MCF 10A (cell line): ENCODE data around the gene SPINK5. TPM values are rescaled to one million over a fixed set of nuclear protein-coding genes. Genes with fewer than 3 reads are reported as not detected.

Experiments used
- BruUV-seq: library from RNA; stranded (reverse); fragments of 400-500 nt; replicated peaks from 2 replicates; lab custom pipeline; 2021; lab: Mats Ljungman, UMichigan
- CTCF ChIA-PET: fragments of 300-600 bp; sonication (Branson Sonifier 250); formaldehyde crosslinking; extraction: SDS; loops from one replicate; lab custom pipeline; 2021; ENCODE audit warnings: antibody characterized with exemption, inconsistent platforms; lab: Yijun Ruan, JAX
- POLR2A ChIA-PET: fragments of 300-600, 350-650 bp; sonication (Branson Sonifier 250); formaldehyde crosslinking; extraction: SDS; loops from one replicate; lab custom pipeline; 2020; ENCODE audit warnings: antibody characterized with exemption, inconsistent platforms; lab: Yijun Ruan, JAX
- DNase-seq: peaks from one replicate; pipeline ENCODE4 v3.0.0-alpha.2; 2018; ENCODE audit not compliant: unreplicated experiment
- H3K27ac Mint-ChIP-seq: one replicate; pipeline ENCODE4 v1.8.0; 2022; ENCODE audit warnings: mild to moderate bottlenecking, low read depth, mixed read lengths; ENCODE audit not compliant: unreplicated experiment
- H3K27me3 Mint-ChIP-seq: one replicate; pipeline ENCODE4 v1.8.0; 2022; ENCODE audit warnings: mixed read lengths; ENCODE audit not compliant: insufficient read depth, unreplicated experiment
- H3K36me3 Mint-ChIP-seq: one replicate; pipeline ENCODE4 v1.8.0; 2022; ENCODE audit warnings: mild to moderate bottlenecking, moderate library complexity, mixed read lengths; ENCODE audit not compliant: insufficient read depth, unreplicated experiment
- H3K4me1 Mint-ChIP-seq: one replicate; pipeline ENCODE4 v1.8.0; 2022; ENCODE audit warnings: mixed read lengths; ENCODE audit not compliant: insufficient read depth, unreplicated experiment
- H3K4me3 Mint-ChIP-seq: one replicate; pipeline ENCODE4 v1.8.0; 2022; ENCODE audit warnings: mild to moderate bottlenecking, moderate library complexity, mixed read lengths; ENCODE audit not compliant: unreplicated experiment
- H3K9me3 Mint-ChIP-seq: one replicate; pipeline ENCODE4 v1.8.0; 2022; ENCODE audit warnings: mixed read lengths; ENCODE audit not compliant: unreplicated experiment
- intact Hi-C: fragments of 100-400 bp; cut with micrococcal nuclease; formaldehyde crosslinking; loops from 2 replicates; pipeline ENCODE4 v1.14.1; 2022
- total RNA-seq: library from RNA; stranded (reverse); gene quantifications from 2 replicates; pipeline ENCODE4 v1.2.3, GENCODE V29; 2022
- TF ChIP-seq, protein P1 (sequence below): fragments of 200-600 bp; IDR thresholded peaks from one replicate; pipeline ENCODE4 v1.8.0; 2022; ENCODE audit warnings: antibody characterized with exemption, mild to moderate bottlenecking; ENCODE audit not compliant: unreplicated experiment

SPINK5 gene
- total RNA-seq, 1 experiment from 2014 or later = 3.1 TPM

DNA sequence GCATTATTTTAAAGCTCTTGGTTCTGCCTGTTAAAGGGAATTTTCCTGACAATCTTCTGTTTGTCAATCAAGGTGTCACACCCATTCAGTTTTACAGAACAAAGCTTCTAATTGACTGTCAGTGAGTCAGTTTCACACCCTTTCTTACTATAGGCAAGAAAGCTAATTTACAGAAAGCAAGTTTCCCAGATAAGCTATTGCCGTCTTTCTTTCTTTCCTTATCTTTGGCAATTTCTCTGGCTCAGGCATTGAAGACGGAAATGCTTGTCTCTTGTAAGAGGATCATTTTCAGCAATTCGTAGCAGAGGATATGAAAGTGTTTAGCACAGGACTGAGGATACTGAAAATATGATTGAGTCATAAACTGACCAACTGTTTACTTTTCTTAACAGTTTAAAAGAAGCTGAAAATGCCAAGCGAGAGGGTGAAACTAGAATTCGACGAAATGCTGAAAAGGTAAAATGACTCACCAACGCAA is 27.0 kb downstream of the SPINK5 start:
- intact Hi-C loops = no loop called here
- no TSS peak for BruUV-seq
- Mint-ChIP-seq H3K27me3 (no peaks in the 10 kb centered on the region), H3K27ac (peak overlapping the region; percentile 93), H3K36me3 (no peaks in the 10 kb centered on the region), H3K9me3 (no peaks in the 10 kb centered on the region), H3K4me1 (peaks cover 14% of the 10 kb centered on the region), H3K4me3 (peak overlapping the region; percentile 63)
- peak; percentile 67 for DNase-seq
- CTCF ChIA-PET = interaction anchor here (1.0 to 1.5 kb wide), 2 partner anchors 20 to 155 kb away, joined by 3 to 6 read pairs; no protein-coding TSS in a partner anchor
- TF ChIP-seq, protein P1, sequence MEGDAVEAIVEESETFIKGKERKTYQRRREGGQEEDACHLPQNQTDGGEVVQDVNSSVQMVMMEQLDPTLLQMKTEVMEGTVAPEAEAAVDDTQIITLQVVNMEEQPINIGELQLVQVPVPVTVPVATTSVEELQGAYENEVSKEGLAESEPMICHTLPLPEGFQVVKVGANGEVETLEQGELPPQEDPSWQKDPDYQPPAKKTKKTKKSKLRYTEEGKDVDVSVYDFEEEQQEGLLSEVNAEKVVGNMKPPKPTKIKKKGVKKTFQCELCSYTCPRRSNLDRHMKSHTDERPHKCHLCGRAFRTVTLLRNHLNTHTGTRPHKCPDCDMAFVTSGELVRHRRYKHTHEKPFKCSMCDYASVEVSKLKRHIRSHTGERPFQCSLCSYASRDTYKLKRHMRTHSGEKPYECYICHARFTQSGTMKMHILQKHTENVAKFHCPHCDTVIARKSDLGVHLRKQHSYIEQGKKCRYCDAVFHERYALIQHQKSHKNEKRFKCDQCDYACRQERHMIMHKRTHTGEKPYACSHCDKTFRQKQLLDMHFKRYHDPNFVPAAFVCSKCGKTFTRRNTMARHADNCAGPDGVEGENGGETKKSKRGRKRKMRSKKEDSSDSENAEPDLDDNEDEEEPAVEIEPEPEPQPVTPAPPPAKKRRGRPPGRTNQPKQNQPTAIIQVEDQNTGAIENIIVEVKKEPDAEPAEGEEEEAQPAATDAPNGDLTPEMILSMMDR = no peak
- POLR2A ChIA-PET = interaction anchor here (0.6 to 3.7 kb wide), 15 partner anchors 9 to 993 kb away, joined by 3 to 22 read pairs (median 5); partner anchors contain the start of gene SPINK5

DNA sequence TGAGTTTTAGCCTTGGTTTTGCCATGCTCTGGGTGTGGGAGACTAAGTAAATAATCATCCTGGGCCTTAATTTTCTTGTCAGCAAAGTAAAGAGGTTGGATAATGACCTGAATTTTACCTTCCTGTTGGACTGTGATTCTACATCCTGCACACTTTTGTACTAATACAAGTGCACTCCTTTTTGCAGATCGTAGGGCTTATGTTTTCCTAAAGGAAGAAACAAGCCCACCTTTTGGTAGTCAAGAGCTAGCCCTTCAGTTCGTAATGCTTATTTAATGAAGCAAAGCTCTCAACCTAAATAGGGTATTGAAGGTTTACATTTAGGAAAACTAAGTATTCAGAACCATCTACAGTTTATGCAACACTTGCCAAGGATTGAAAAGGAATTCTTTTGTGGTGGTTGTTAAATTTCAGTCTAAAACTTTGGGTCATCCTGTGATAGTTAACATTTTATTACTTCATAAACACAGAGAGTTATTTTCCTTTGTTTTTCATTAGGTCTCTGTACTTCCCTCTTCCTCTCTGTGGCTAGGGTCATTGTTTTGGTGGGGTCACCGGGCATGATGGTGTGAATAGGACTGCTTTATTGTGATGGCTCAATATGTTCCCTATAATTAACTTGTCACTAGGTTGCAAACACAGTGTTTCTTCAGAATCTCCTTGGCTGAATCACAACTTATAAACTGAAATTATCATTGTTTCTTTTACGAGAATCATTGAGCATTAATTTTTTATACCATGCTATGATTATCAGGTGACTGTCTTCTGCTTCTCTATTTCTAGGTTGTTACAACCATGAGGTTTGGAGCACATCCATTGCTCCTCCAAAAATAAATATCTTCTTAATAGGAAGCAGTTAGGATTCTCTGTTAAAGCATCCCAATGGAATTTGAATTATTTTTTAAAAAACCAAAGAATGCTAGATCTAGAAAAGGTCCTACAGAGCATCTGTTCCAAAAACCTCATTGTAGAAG is 28.5 kb downstream of the SPINK5 start:
- ChIA-PET POLR2A (interaction anchor here (0.7 kb wide), 1 partner anchor 136 kb away, joined by 3 read pairs; no protein-coding TSS in a partner anchor), CTCF (interaction anchor here (0.8 kb wide), 1 partner anchor 15 kb away, joined by 4 read pairs; no protein-coding TSS in a partner anchor)
- Mint-ChIP-seq H3K4me1 (peaks cover 14% of the 10 kb centered on the region), H3K9me3 (no peaks in the 10 kb centered on the region), H3K4me3 (no peak overlapping the region), H3K27ac (peak overlapping the region; percentile 93), H3K27me3 (no peaks in the 10 kb centered on the region), H3K36me3 (no peaks in the 10 kb centered on the region)
- no TSS peak for BruUV-seq
- intact Hi-C loops = no loop called here
- no peak for DNase-seq
- TF ChIP-seq, protein P1 = no peak

DNA sequence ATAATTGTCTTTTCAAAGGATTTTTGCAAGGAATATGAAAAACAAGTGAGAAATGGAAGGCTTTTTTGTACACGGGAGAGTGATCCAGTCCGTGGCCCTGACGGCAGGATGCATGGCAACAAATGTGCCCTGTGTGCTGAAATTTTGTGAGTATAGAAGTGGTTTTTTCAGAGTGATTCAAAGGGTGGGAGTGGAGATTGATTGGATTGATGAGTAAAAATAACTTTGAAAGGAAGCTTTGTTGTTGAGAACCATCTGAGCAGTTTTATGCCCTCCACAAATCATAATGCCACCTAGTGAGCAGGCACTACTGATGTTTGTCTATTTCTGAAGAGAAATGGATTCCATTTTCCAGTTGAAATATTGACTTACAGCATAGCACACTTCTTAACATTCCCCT is 30.6 kb downstream of the SPINK5 start:
- intact Hi-C loops = no loop called here
- Mint-ChIP-seq H3K27ac (no peak overlapping the region), H3K4me3 (no peak overlapping the region), H3K4me1 (peaks cover 14% of the 10 kb centered on the region), H3K9me3 (no peaks in the 10 kb centered on the region), H3K27me3 (no peaks in the 10 kb centered on the region), H3K36me3 (no peaks in the 10 kb centered on the region)
- ChIA-PET POLR2A (interaction anchor here (0.5 to 2.8 kb wide), 2 partner anchors 11 to 187 kb away, joined by 5 to 7 read pairs; no protein-coding TSS in a partner anchor), CTCF (interaction anchor here (0.5 to 1.2 kb wide), 4 partner anchors 11 to 167 kb away, joined by 3 to 4 read pairs (median 3); no protein-coding TSS in a partner anchor)
- TF ChIP-seq, protein P1 = no peak
- BruUV-seq = no TSS peak
- DNase-seq = no peak
